Transverse colon (tissue), 4 donors: ENCODE results near the gene KIF3A. TPM values are rescaled to one million over a fixed set of nuclear protein-coding genes. Genes with fewer than 3 reads are reported as not detected.
A peak's percentile ranks its signal among the peaks of the same experiment; 100 is the strongest.

ENCODE experiments used
- DNase-seq: peaks from one replicate; pipeline ENCODE4 v3.0.0-alpha.2; 2019
- H3K27ac ChIP-seq, 4 donors: fragments of 200-600 bp; sonication (generic); 2 replicates each; pipeline ENCODE4 v1.5.1; 2016 to 2018; ENCODE audit warnings: inconsistent platforms in 4 of 4
- H3K27me3 ChIP-seq: fragments of 200-600 bp; sonication (generic); 2 replicates; pipeline ENCODE4 v1.5.1; 2017; ENCODE audit warnings: inconsistent platforms
- H3K36me3 ChIP-seq, 4 donors: fragments of 200-600 bp; sonication (generic); 2 replicates each; pipeline ENCODE4 v1.5.1; 2017 to 2019; ENCODE audit warnings: inconsistent platforms in 4 of 4
- H3K4me1 ChIP-seq, 4 donors: fragments of 200-600 bp; sonication (generic); 2 replicates each; pipeline ENCODE4 v1.5.1; 2017 to 2020; ENCODE audit warnings: inconsistent platforms in 4 of 4
- H3K4me3 ChIP-seq, 4 donors: fragments of 200-600 bp; sonication (generic); 1 replicate in 1 of 4; 2 replicates in 3 of 4; pipeline versions ENCODE4 v1.5.1 to v1.6.1; 2017 to 2019; ENCODE audit warnings: inconsistent platforms in 4 of 4
- H3K9me3 ChIP-seq, 2 donors: fragments of 200-600 bp; sonication (generic); 2 replicates each; pipeline ENCODE4 v1.5.1; 2017 to 2019; ENCODE audit warnings: inconsistent platforms in 2 of 2
- EP300 ChIP-seq: sonication (generic); formaldehyde crosslinking; IDR thresholded peaks from one replicate; pipeline ENCODE4 v1.6.1; 2017; ENCODE audit warnings: antibody characterized with exemption, low read depth
- POLR2A ChIP-seq: fragments of 450-650 bp; IDR thresholded peaks from one replicate; pipeline ENCODE4 v1.6.1; 2016; ENCODE audit warnings: antibody characterized with exemption, mild to moderate bottlenecking, moderate library complexity
- POLR2AphosphoS5 ChIP-seq, 3 donors: sonication (generic); formaldehyde crosslinking; IDR thresholded peaks; one replicate each; pipeline ENCODE4 v1.6.1; 2016; ENCODE audit warnings: antibody characterized with exemption in 3 of 3
- WGBS, 2 donors: methylation state at CpG; one replicate each; pipeline ENCODE4 v1.1.5; 2018; ENCODE audit warnings: low coverage in 1 of 2; 5-methylcytosine and 5-hydroxymethylcytosine counted together
- in situ Hi-C, 4 donors: fragments of 200-750 bp; cut with MboI; loops; one replicate each; pipeline versions ENCODE4 v1.15.0 to v1.15.1; 2017; ENCODE audit warnings: low sequenced_read_pairs in 3 of 4, low pct_ligation_motif_present in 1 of 4, low pct_unique_long_range_greater_than_20kb in 1 of 4
- intact Hi-C: fragments of 100-400 bp; cut with DNase I; formaldehyde crosslinking; loops from one replicate; pipeline ENCODE4 v1.15.1; 2023; ENCODE audit warnings: low total_unique reads
- total RNA-seq, 4 donors: library from RNA; depleted of rRNA; stranded (reverse); fragments of >200 nt; gene quantifications; one replicate each; pipeline ENCODE4 v1.1.0, GENCODE V29; 2016
- TF ChIP-seq, protein P1 (sequence below), 5 experiments: fragments of 200-600 bp in 3 of 5; fragments of 450-650 bp in 2 of 5; sonication (generic) in 3 of 5; IDR thresholded peaks; 1 replicate in 2 of 5; 2 replicates in 3 of 5; pipeline ENCODE4 v1.5.1; 2016 to 2017; ENCODE audit warnings: antibody characterized with exemption in 5 of 5, inconsistent platforms in 3 of 5, mild to moderate bottlenecking in 2 of 5, moderate library complexity in 1 of 5

KIF3A gene
- total RNA-seq, 4 donors from 2014 or later = 1.9 to 7.0 (median 2.8) TPM

- in situ Hi-C loops = loop anchor here in 1 of 4 donors (25.0 kb wide), 1 partner anchor 389 kb away; no protein-coding TSS in a partner anchor
- intact Hi-C loops = no loop called here
- peak; percentile 49 for DNase-seq
- H3K4me3 ChIP-seq = peak overlapping the region; percentile 83 to 94 (median 88)
- H3K9me3 ChIP-seq = no peaks in the 10 kb centered on the region
- H3K27me3 ChIP-seq = no peaks in the 10 kb centered on the region
- TF ChIP-seq POLR2A (peak; percentile 22), POLR2AphosphoS5 (IDR thresholded peaks at IDR 0.05) (no peak)
- WGBS, 2 donors = 16% methylated on average over 13 of the region's 39 CpGs; no CpG with 5 or more reads in 1 of the 2 donors
- H3K27ac ChIP-seq = peak overlapping the region; percentile 80 to 84 (median 83)
- H3K4me1 ChIP-seq = peaks cover 7 to 29% (median 21%) of the 10 kb centered on the region in 4 donors
- H3K36me3 ChIP-seq = no peaks in the 10 kb centered on the region
Observed at GRCh38 chr5:132776131-132776937, 39.0 kb upstream of the KIF3A start.

DNA sequence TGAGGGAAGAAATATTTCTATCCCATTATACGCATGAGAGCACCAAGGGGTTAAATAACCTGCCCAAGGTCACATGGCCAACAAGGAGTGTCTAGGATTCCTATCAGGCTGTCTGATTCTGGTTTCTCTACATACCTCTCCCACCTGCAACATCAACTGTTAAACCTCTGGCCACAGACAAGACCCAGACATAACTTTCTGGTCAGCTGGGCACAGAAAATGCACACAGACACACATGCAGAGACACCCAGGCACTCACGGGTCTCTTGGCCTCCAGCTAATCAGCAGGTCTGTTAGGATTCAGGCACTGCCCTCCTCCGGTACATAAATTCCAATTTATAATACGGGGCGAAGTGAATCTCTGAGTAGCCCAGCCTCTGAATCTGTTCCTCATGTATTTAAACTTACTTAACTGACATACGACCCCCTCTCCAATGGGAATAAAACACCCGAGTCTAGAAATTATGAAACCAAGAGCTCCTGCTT, 38.2 kb upstream of the KIF3A start:
- peak overlapping the region; percentile 80 to 84 (median 83) for H3K27ac ChIP-seq
- no peak for DNase-seq
- no peaks in the 10 kb centered on the region for H3K9me3 ChIP-seq
- in situ Hi-C loops (loop anchor here in 1 of 4 donors (25.0 kb wide), 1 partner anchor 388 kb away; no protein-coding TSS in a partner anchor), intact Hi-C loops (no loop called here)
- peaks cover 7 to 33% (median 24%) of the 10 kb centered on the region in 4 donors for H3K4me1 ChIP-seq
- TF ChIP-seq, protein P1, sequence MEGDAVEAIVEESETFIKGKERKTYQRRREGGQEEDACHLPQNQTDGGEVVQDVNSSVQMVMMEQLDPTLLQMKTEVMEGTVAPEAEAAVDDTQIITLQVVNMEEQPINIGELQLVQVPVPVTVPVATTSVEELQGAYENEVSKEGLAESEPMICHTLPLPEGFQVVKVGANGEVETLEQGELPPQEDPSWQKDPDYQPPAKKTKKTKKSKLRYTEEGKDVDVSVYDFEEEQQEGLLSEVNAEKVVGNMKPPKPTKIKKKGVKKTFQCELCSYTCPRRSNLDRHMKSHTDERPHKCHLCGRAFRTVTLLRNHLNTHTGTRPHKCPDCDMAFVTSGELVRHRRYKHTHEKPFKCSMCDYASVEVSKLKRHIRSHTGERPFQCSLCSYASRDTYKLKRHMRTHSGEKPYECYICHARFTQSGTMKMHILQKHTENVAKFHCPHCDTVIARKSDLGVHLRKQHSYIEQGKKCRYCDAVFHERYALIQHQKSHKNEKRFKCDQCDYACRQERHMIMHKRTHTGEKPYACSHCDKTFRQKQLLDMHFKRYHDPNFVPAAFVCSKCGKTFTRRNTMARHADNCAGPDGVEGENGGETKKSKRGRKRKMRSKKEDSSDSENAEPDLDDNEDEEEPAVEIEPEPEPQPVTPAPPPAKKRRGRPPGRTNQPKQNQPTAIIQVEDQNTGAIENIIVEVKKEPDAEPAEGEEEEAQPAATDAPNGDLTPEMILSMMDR (IDR thresholded peaks at IDR 0.05) = no peak
- TF ChIP-seq EP300 (no peak), POLR2AphosphoS5 (IDR thresholded peaks at IDR 0.05) (no peak), POLR2A (no peak)
- WGBS, 2 donors = 43 to 67% methylated on average over 2 to 7 of the region's 7 CpGs
- no peaks in the 10 kb centered on the region for H3K27me3 ChIP-seq
- H3K4me3 ChIP-seq = peak overlapping the region in 2 of 4 donors; percentile 83 to 94
- H3K36me3 ChIP-seq = no peaks in the 10 kb centered on the region

DNA sequence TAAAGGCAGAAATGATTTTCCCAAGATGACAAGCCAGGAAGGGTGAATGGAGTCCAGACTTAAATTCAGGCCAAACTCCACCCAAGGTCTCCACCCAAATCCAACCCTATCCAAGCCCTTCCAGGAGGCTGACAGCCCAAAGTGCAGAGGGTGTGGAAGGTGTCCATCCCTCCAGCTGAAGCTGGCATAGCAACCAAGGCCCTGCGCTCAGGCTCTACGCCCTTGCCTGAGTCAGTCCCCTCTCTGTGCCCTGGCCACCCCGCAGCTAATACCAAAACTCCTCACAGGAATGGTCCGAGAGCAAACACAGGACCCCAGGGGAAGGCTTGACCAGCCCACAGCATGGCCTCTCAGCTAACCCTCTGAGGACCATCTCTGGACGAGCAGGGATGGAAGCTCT, 37.5 kb upstream of the KIF3A start:
- peaks cover 7 to 33% (median 24%) of the 10 kb centered on the region in 4 donors for H3K4me1 ChIP-seq
- H3K27me3 ChIP-seq = no peaks in the 10 kb centered on the region
- 80 to 92% methylated on average over 1 to 5 of the region's 5 CpGs for WGBS, 2 donors
- no peak overlapping the region for H3K4me3 ChIP-seq
- no peak for DNase-seq
- intact Hi-C loops (no loop called here), in situ Hi-C loops (loop anchor here in 1 of 4 donors (25.0 kb wide), 1 partner anchor 388 kb away; no protein-coding TSS in a partner anchor)
- H3K9me3 ChIP-seq = no peaks in the 10 kb centered on the region
- no peak for TF ChIP-seq POLR2A
- TF ChIP-seq, protein P1 (IDR thresholded peaks at IDR 0.05) = no peak
- TF ChIP-seq POLR2AphosphoS5 (IDR thresholded peaks at IDR 0.05) = no peak
- TF ChIP-seq EP300 = no peak
- peak overlapping the region in 2 of 4 donors; percentile 83 to 84 for H3K27ac ChIP-seq
- H3K36me3 ChIP-seq = no peaks in the 10 kb centered on the region

- Histone ChIP-seq H3K9me3 (no peaks in the 10 kb centered on the region), H3K4me1 (peaks cover 7 to 33% (median 24%) of the 10 kb centered on the region in 4 donors), H3K27me3 (no peaks in the 10 kb centered on the region), H3K4me3 (no peak overlapping the region), H3K36me3 (no peaks in the 10 kb centered on the region), H3K27ac (no peak overlapping the region)
- DNase-seq = no peak
- intact Hi-C loops = no loop called here
- TF ChIP-seq POLR2AphosphoS5 (IDR thresholded peaks at IDR 0.05) (no peak), EP300 (no peak), POLR2A (no peak)
- TF ChIP-seq, protein P1 (IDR thresholded peaks at IDR 0.05) = no peak
- WGBS, 2 donors = 63% methylated on average over 3 of the region's 3 CpGs; no CpG with 5 or more reads in 1 of the 2 donors
- in situ Hi-C loops = no loop called here
Observed at GRCh38 chr5:132774406-132774805, 37.1 kb upstream of the KIF3A start.
